Smooth muscle cell (in vitro differentiated cells): ENCODE data around the gene PITPNM1. TPM values are rescaled to one million over a fixed set of nuclear protein-coding genes. Genes with fewer than 3 reads are reported as not detected.

ENCODE experiments used
- DNase-seq: peaks from one replicate; lab custom pipeline; 2025; ENCODE audit not compliant: unreplicated experiment; lab: John Stamatoyannopoulos, UW
- H2AFZ ChIP-seq: fragments of 200-600 bp; sonication (generic); 2 replicates; pipeline ENCODE4 v1.6.0; 2016; ENCODE audit warnings: antibody characterized with exemption, low read depth, mild to moderate bottlenecking
- H3F3A ChIP-seq: fragments of 200-600 bp; sonication (generic); 2 replicates; pipeline ENCODE4 v1.6.0; 2017; ENCODE audit warnings: antibody characterized with exemption, low read depth
- H3K27ac ChIP-seq: fragments of 200-600 bp; sonication (generic); 2 replicates; pipeline ENCODE4 v1.5.1; 2016; ENCODE audit warnings: low read depth, mild to moderate bottlenecking
- H3K27me3 ChIP-seq: fragments of 200-600 bp; sonication (generic); 2 replicates; pipeline ENCODE4 v1.6.1; 2016; ENCODE audit warnings: low read depth, mild to moderate bottlenecking
- H3K36me3 ChIP-seq: fragments of 200-600 bp; sonication (generic); 2 replicates; pipeline ENCODE4 v1.5.1; 2016; ENCODE audit warnings: low read depth
- H3K4me1 ChIP-seq: fragments of 200-600 bp; sonication (generic); 2 replicates; pipeline ENCODE4 v1.5.1; 2016; ENCODE audit warnings: low read depth
- H3K4me2 ChIP-seq: fragments of 200-600 bp; sonication (generic); 2 replicates; pipeline ENCODE4 v1.6.0; 2016; ENCODE audit warnings: mild to moderate bottlenecking
- H3K4me3 ChIP-seq: fragments of 200-600 bp; sonication (generic); 2 replicates; pipeline ENCODE4 v1.5.1; 2016; ENCODE audit warnings: mild to moderate bottlenecking
- H3K79me2 ChIP-seq: fragments of 200-600 bp; sonication (generic); 2 replicates; pipeline ENCODE4 v1.6.0; 2016; ENCODE audit warnings: low read depth, mild to moderate bottlenecking
- H3K9ac ChIP-seq: fragments of 200-600 bp; sonication (generic); 2 replicates; pipeline ENCODE4 v1.6.0; 2016; ENCODE audit warnings: low read depth
- H3K9me3 ChIP-seq: fragments of 200-600 bp; sonication (generic); replicated peaks from 2 replicates; pipeline ENCODE4 v1.5.1; 2016; ENCODE audit warnings: low read depth
- H4K20me1 ChIP-seq: fragments of 200-600 bp; sonication (generic); 2 replicates; pipeline ENCODE4 v1.6.0; 2016; ENCODE audit warnings: low read depth
- CTCF ChIP-seq: fragments of 200-600 bp; sonication (generic); IDR thresholded peaks from 2 replicates; pipeline ENCODE4 v1.5.1; 2017; ENCODE audit warnings: borderline replicate concordance, mild to moderate bottlenecking, antibody characterized with exemption; ENCODE audit not compliant: insufficient read depth, poor library complexity, severe bottlenecking
- WGBS: methylation state at CpG from one replicate; pipeline ENCODE4 v1.1.7; 2016; ENCODE audit warnings: low lambda C conversion rate; 5-methylcytosine and 5-hydroxymethylcytosine counted together
- microRNA-seq: library from miRNA; unstranded; fragments of <30 nt; microRNA quantifications from one replicate; pipeline ENCODE4, GENCODE V29; 2016; ENCODE audit warnings: borderline number of aligned reads
- polyA plus RNA-seq: library from polyadenylated mRNA; unstranded; fragments of >200 nt; fragmentation: Nextera tagmentation; extraction: Ambion mirVana; gene quantifications from 2 replicates; pipeline ENCODE4 v1.2.1, GENCODE V29; 2016
- small RNA-seq: library from RNA; depleted of rRNA; stranded (forward); fragments of <200 nt; gene quantifications from one replicate; pipeline ENCODE3, GENCODE V24; 2014
- total RNA-seq: library from RNA; depleted of rRNA; stranded (reverse); fragments of >200 nt; gene quantifications from 2 replicates; pipeline ENCODE4 v1.2.3, GENCODE V29; 2014

The PITPNM1 gene
- total and polyA plus RNA-seq, 2 experiments from 2014 or later = 27.6 to 35.0 TPM

- TF ChIP-seq CTCF = no peak
- H3K4me3 ChIP-seq = no peak overlapping the region
- H3K9ac ChIP-seq = no peak overlapping the region
- WGBS = 83% methylated on average over 5 of the region's 5 CpGs
- DNase-seq = no peak
- H3K79me2 ChIP-seq = peaks cover 5% of the 10 kb centered on the region
- H3K27ac ChIP-seq = no peak overlapping the region
- H2AFZ ChIP-seq = no peak overlapping the region
- no peaks in the 10 kb centered on the region for H3K4me1 ChIP-seq
- no peaks in the 10 kb centered on the region for H3K36me3 ChIP-seq
- no peaks in the 10 kb centered on the region for H3K9me3 ChIP-seq
- H3K4me2 ChIP-seq = no peak overlapping the region
- H3K27me3 ChIP-seq = no peaks in the 10 kb centered on the region
- H4K20me1 ChIP-seq = no peaks in the 10 kb centered on the region
- no peaks in the 10 kb centered on the region for H3F3A ChIP-seq
Observed at GRCh38 chr11:67445515-67445914, 59.6 kb downstream of the PITPNM1 start.

- Histone ChIP-seq H3K9me3 (no peaks in the 10 kb centered on the region), H3F3A (no peaks in the 10 kb centered on the region), H4K20me1 (no peaks in the 10 kb centered on the region), H3K27me3 (no peaks in the 10 kb centered on the region), H3K27ac (peak overlapping the region; percentile 66), H2AFZ (no peak overlapping the region), H3K36me3 (no peaks in the 10 kb centered on the region), H3K4me2 (peak overlapping the region; percentile 100), H3K4me1 (no peaks in the 10 kb centered on the region), H3K4me3 (peak overlapping the region; percentile 76), H3K79me2 (peaks cover 5% of the 10 kb centered on the region), H3K9ac (peak overlapping the region; percentile 93)
- no peak for DNase-seq
- no peak for TF ChIP-seq CTCF
- 54% methylated on average over 31 of the region's 45 CpGs for WGBS
Observed at GRCh38 chr11:67442504-67443404, 62.4 kb downstream of the PITPNM1 start.

Small RNA genes within 50 kb of the gene (microRNA-seq; reads per million reads assigned to microRNA genes)
- not detected for gene MIR6752

Small RNA genes within 50 kb of the gene (small RNA-seq; reads per million reads assigned to genes)
- gene MIR6752 = not detected

Other genes starting within 250 kb of the PITPNM1 start
- gene GRK2, start 238.9 kb downstream of the PITPNM1 start, total RNA-seq = 18.5 and 22.2 TPM in 2 replicates
- gene GRK2, start 238.9 kb downstream of the PITPNM1 start, polyA plus RNA-seq = 38.9 and 42.5 TPM in 2 replicates
- gene ANKRD13D, start 216.1 kb downstream of the PITPNM1 start, total RNA-seq = 29.3 and 34.7 TPM in 2 replicates
- 52.0 and 63.2 TPM in 2 replicates for gene ANKRD13D, start 216.1 kb downstream of the PITPNM1 start, polyA plus RNA-seq
- gene SSH3, start 201.8 kb downstream of the PITPNM1 start, total RNA-seq = 14.9 and 23.9 TPM in 2 replicates
- 29.3 and 47.5 TPM in 2 replicates for gene SSH3, start 201.8 kb downstream of the PITPNM1 start, polyA plus RNA-seq
- 61.4 and 78.0 TPM in 2 replicates for gene POLD4, start 151.8 kb downstream of the PITPNM1 start, total RNA-seq
- 113 and 133 TPM in 2 replicates for gene POLD4, start 151.8 kb downstream of the PITPNM1 start, polyA plus RNA-seq
- gene CLCF1, start 131.8 kb downstream of the PITPNM1 start, total RNA-seq = 7.3 and 12.2 TPM in 2 replicates
- gene CLCF1, start 131.8 kb downstream of the PITPNM1 start, polyA plus RNA-seq = 4.6 and 6.2 TPM in 2 replicates
- gene RAD9A, start 113.4 kb downstream of the PITPNM1 start, total RNA-seq = 17.3 and 19.5 TPM in 2 replicates
- gene RAD9A, start 113.4 kb downstream of the PITPNM1 start, polyA plus RNA-seq = 20.3 and 21.4 TPM in 2 replicates
- gene PPP1CA, start 103.5 kb downstream of the PITPNM1 start, total RNA-seq = 99.3 and 123 TPM in 2 replicates
- 210 and 220 TPM in 2 replicates for gene PPP1CA, start 103.5 kb downstream of the PITPNM1 start, polyA plus RNA-seq
- gene TBC1D10C, start 101.3 kb downstream of the PITPNM1 start, total RNA-seq = not detected in 2 replicates
- gene TBC1D10C, start 101.3 kb downstream of the PITPNM1 start, polyA plus RNA-seq = 0.32 TPM in 1 of 2 replicates, not detected in the other
- gene CARNS1, start 89.7 kb downstream of the PITPNM1 start, total RNA-seq = 0.36 and 0.85 TPM in 2 replicates
- gene CARNS1, start 89.7 kb downstream of the PITPNM1 start, polyA plus RNA-seq = 1.7 and 3.6 TPM in 2 replicates
- gene RPS6KB2, start 76.9 kb downstream of the PITPNM1 start, total RNA-seq = 66.5 and 86.9 TPM in 2 replicates
- gene RPS6KB2, start 76.9 kb downstream of the PITPNM1 start, polyA plus RNA-seq = 102 and 107 TPM in 2 replicates
- 2.5 TPM in 1 of 2 replicates, not detected in the other for gene PTPRCAP, start 67.7 kb downstream of the PITPNM1 start, total RNA-seq
- 1.1 TPM in 2 replicates for gene PTPRCAP, start 67.7 kb downstream of the PITPNM1 start, polyA plus RNA-seq
- 38.9 and 43.8 TPM in 2 replicates for gene CORO1B, start 61.9 kb downstream of the PITPNM1 start, total RNA-seq
- gene CORO1B, start 61.9 kb downstream of the PITPNM1 start, polyA plus RNA-seq = 84.6 and 85.8 TPM in 2 replicates
- not detected in 2 replicates for gene GPR152, start 52.6 kb downstream of the PITPNM1 start, total RNA-seq
- gene GPR152, start 52.6 kb downstream of the PITPNM1 start, polyA plus RNA-seq = 0.27 and 0.71 TPM in 2 replicates
- gene CABP4, start 50.0 kb downstream of the PITPNM1 start, total RNA-seq = not detected in 2 replicates
- 2.1 TPM in 1 of 2 replicates, not detected in the other for gene CABP4, start 50.0 kb downstream of the PITPNM1 start, polyA plus RNA-seq
- gene TMEM134, start 36.1 kb downstream of the PITPNM1 start, total RNA-seq = 88.3 and 135 TPM in 2 replicates
- gene TMEM134, start 36.1 kb downstream of the PITPNM1 start, polyA plus RNA-seq = 114 and 149 TPM in 2 replicates
- gene AIP, start 22.3 kb downstream of the PITPNM1 start, total RNA-seq = 35.3 and 36.8 TPM in 2 replicates
- 57.8 and 61.5 TPM in 2 replicates for gene AIP, start 22.3 kb downstream of the PITPNM1 start, polyA plus RNA-seq
- gene CDK2AP2, start 2.8 kb upstream of the PITPNM1 start, total RNA-seq = 27.0 and 34.0 TPM in 2 replicates
- gene CDK2AP2, start 2.8 kb upstream of the PITPNM1 start, polyA plus RNA-seq = 94.2 and 101 TPM in 2 replicates
- not detected in 2 replicates for gene CABP2, start 18.1 kb upstream of the PITPNM1 start, total RNA-seq
- gene CABP2, start 18.1 kb upstream of the PITPNM1 start, polyA plus RNA-seq = not detected in 2 replicates
- 739 and 874 TPM in 2 replicates for gene GSTP1, start 78.4 kb upstream of the PITPNM1 start, total RNA-seq
- 1,489 and 1,525 TPM in 2 replicates for gene GSTP1, start 78.4 kb upstream of the PITPNM1 start, polyA plus RNA-seq
- gene NDUFV1, start 101.6 kb upstream of the PITPNM1 start, total RNA-seq = 110 and 111 TPM in 2 replicates
- 201 and 207 TPM in 2 replicates for gene NDUFV1, start 101.6 kb upstream of the PITPNM1 start, polyA plus RNA-seq
- gene NUDT8, start 124.6 kb upstream of the PITPNM1 start, total RNA-seq = 0.67 and 9.2 TPM in 2 replicates
- gene NUDT8, start 124.6 kb upstream of the PITPNM1 start, polyA plus RNA-seq = 15.6 and 17.6 TPM in 2 replicates
- gene TBX10, start 134.4 kb upstream of the PITPNM1 start, total RNA-seq = not detected in 2 replicates
- gene TBX10, start 134.4 kb upstream of the PITPNM1 start, polyA plus RNA-seq = not detected in 2 replicates
- gene ACY3, start 145.4 kb upstream of the PITPNM1 start, total RNA-seq = not detected in 2 replicates
- not detected in 2 replicates for gene ACY3, start 145.4 kb upstream of the PITPNM1 start, polyA plus RNA-seq
- 2.6 and 5.0 TPM in 2 replicates for gene ALDH3B2, start 169.3 kb upstream of the PITPNM1 start, total RNA-seq
- gene ALDH3B2, start 169.3 kb upstream of the PITPNM1 start, polyA plus RNA-seq = 0.77 and 3.1 TPM in 2 replicates